Endothelial cell of umbilical vein (primary cell): Measurements from ENCODE around the gene CLNK. TPM values are rescaled to one million over a fixed set of nuclear protein-coding genes. Genes with fewer than 3 reads are reported as not detected.

Experiments used
- BruUV-seq: library from RNA; stranded (reverse); fragments of 400-500 nt; replicated peaks from 2 replicates; lab custom pipeline; 2021; lab: Mats Ljungman, UMichigan
- CTCF ChIA-PET: fragments of 300-600, 350-600 bp; sonication (Branson Sonifier 250); formaldehyde crosslinking; loops from one replicate; lab custom pipeline; 2021; ENCODE audit warnings: antibody characterized with exemption, inconsistent platforms; lab: Charles Lee
- POLR2A ChIA-PET: fragments of 300-600, 350-600 bp; sonication (Branson Sonifier 250); formaldehyde crosslinking; loops from one replicate; lab custom pipeline; 2021; ENCODE audit warnings: antibody characterized with exemption, inconsistent platforms; lab: Charles Lee
- DNase-seq: peaks from one replicate; pipeline ENCODE4 v3.0.0-alpha.2; 2011; ENCODE audit warnings: low read depth, low spot score
- FAIRE-seq: peaks from 2 replicates; lab custom pipeline; 2011; peaks lifted over from hg19 to GRCh38; lab: Jason Lieb, UNC
- H2AFZ ChIP-seq: 2 replicates; pipeline ENCODE4 v1.6.0; 2012; ENCODE audit warnings: low read depth, low read length, control low read depth, inconsistent platforms
- H3K27ac ChIP-seq: 2 replicates; pipeline ENCODE4 v1.5.1; 2011; ENCODE audit warnings: low read depth, mild to moderate bottlenecking, control low read depth, low read length, moderate library complexity; ENCODE audit not compliant: insufficient read depth
- H3K27me3 ChIP-seq, 2 experiments: 2 replicates each; pipeline versions ENCODE4 v1.6.0 to v1.6.1; 2011; ENCODE audit warnings: low read length in 2 of 2, mixed read lengths in 1 of 2; ENCODE audit not compliant: control insufficient read depth in 2 of 2, insufficient read depth in 2 of 2
- H3K36me3 ChIP-seq, 2 experiments: 2 replicates in 1 of 2; 3 replicates in 1 of 2; pipeline ENCODE4 v1.5.1; 2011; ENCODE audit warnings: low read length in 2 of 2, mild to moderate bottlenecking in 1 of 2, moderate library complexity in 1 of 2; ENCODE audit not compliant: control insufficient read depth in 2 of 2, insufficient read depth in 2 of 2; ENCODE audit errors: extremely low read depth in 1 of 2
- H3K4me1 ChIP-seq: 3 replicates; pipeline ENCODE4 v1.5.1; 2011; ENCODE audit warnings: mild to moderate bottlenecking, low read length; ENCODE audit not compliant: control insufficient read depth, insufficient read depth; ENCODE audit errors: extremely low read depth
- H3K4me2 ChIP-seq: 2 replicates; pipeline ENCODE4 v1.6.1; 2011; ENCODE audit warnings: low read length, control low read depth, mixed read lengths; ENCODE audit not compliant: insufficient read depth
- H3K4me3 ChIP-seq, 3 experiments: fragments of 200-600 bp in 1 of 3; sonication (generic), shearing (Covaris generic) in 1 of 3; replicated peaks in 1 of 3; 2 replicates each; pipeline ENCODE4 v1.5.1; 2011 to 2016; ENCODE audit warnings: control low read depth in 3 of 3, low read length in 3 of 3, mild to moderate bottlenecking in 2 of 3, inconsistent platforms in 1 of 3, low read depth in 1 of 3, moderate library complexity in 1 of 3; ENCODE audit not compliant: insufficient read depth in 1 of 3
- H3K79me2 ChIP-seq: 2 replicates; pipeline ENCODE4 v1.6.0; 2012; ENCODE audit warnings: low read length, inconsistent platforms; ENCODE audit not compliant: control insufficient read depth, insufficient read depth
- H3K9ac ChIP-seq: replicated peaks from 2 replicates; pipeline ENCODE3; 2011; ENCODE audit warnings: low read length, control low read depth; ENCODE audit not compliant: insufficient read depth; ENCODE audit errors: extremely low read depth
- H3K9me1 ChIP-seq: replicated peaks from 3 replicates; pipeline ENCODE4 v1.6.0; 2011; ENCODE audit warnings: mild to moderate bottlenecking, low read length; ENCODE audit not compliant: control insufficient read depth, insufficient read depth; ENCODE audit errors: extremely low read depth
- H3K9me3 ChIP-seq: replicated peaks from 2 replicates; pipeline ENCODE4 v1.5.1; 2012; ENCODE audit warnings: low read length, inconsistent platforms; ENCODE audit not compliant: control insufficient read depth, insufficient read depth
- H4K20me1 ChIP-seq: replicated peaks from 2 replicates; pipeline ENCODE3; 2011; ENCODE audit warnings: mild to moderate bottlenecking, low read length; ENCODE audit not compliant: control insufficient read depth, insufficient read depth; ENCODE audit errors: extremely low read depth
- CTCF ChIP-seq, 2 donors: IDR thresholded peaks; 1 replicate in 1 of 2; 2 replicates in 1 of 2; pipeline ENCODE4 v1.5.1; 2011; ENCODE audit warnings: low read length in 2 of 2, mild to moderate bottlenecking in 2 of 2, moderate library complexity in 2 of 2, control low read depth in 1 of 2, inconsistent platforms in 1 of 2, low read depth in 1 of 2; ENCODE audit not compliant: insufficient read depth in 1 of 2; ENCODE audit errors: extremely low read depth in 1 of 2
- EZH2 ChIP-seq: IDR thresholded peaks from 2 replicates; pipeline ENCODE4 v1.6.1; 2012; ENCODE audit warnings: borderline replicate concordance, low read depth, mild to moderate bottlenecking, moderate library complexity, low read length, inconsistent platforms; ENCODE audit not compliant: severe bottlenecking
- FOS ChIP-seq: IDR thresholded peaks from 2 replicates; pipeline ENCODE4 v1.6.1; 2011; ENCODE audit warnings: mild to moderate bottlenecking, low read length, moderate library complexity, borderline replicate concordance; ENCODE audit not compliant: insufficient read depth
- GATA2 ChIP-seq: IDR thresholded peaks from 2 replicates; pipeline ENCODE4 v1.7.0; 2011; ENCODE audit warnings: low read depth, mild to moderate bottlenecking, moderate library complexity, mixed read lengths, low read length; ENCODE audit not compliant: insufficient read length, insufficient read depth
- JUN ChIP-seq: IDR thresholded peaks from 2 replicates; pipeline ENCODE4 v1.6.1; 2011; ENCODE audit warnings: borderline replicate concordance, low read depth; ENCODE audit not compliant: insufficient read length, insufficient read depth
- MAX ChIP-seq: IDR thresholded peaks from 2 replicates; pipeline ENCODE4 v1.6.1; 2011; ENCODE audit not compliant: insufficient read depth, insufficient read length
- MYC ChIP-seq: IDR thresholded peaks from one replicate; pipeline ENCODE4 v1.6.1; 2011; ENCODE audit warnings: mild to moderate bottlenecking, low read depth, low read length
- POLR2A ChIP-seq: IDR thresholded peaks from 2 replicates; pipeline ENCODE4 v1.6.1; 2012; ENCODE audit warnings: low read depth, mild to moderate bottlenecking, control low read depth, low read length
- POLR2AphosphoS5 ChIP-seq: IDR thresholded peaks from 2 replicates; pipeline ENCODE4 v1.6.1; 2012; ENCODE audit warnings: low read depth, mild to moderate bottlenecking, control low read depth, low read length, moderate library complexity; ENCODE audit not compliant: insufficient read depth
- dilution Hi-C: fragments of 300-500 bp; cut with MboI; formaldehyde crosslinking; loops from one replicate; pipeline ENCODE4 v1.15.0; 2019; ENCODE audit warnings: low sequenced_read_pairs; ENCODE audit not compliant: extremely low pct_ligation_motif_present
- intact Hi-C: fragments of 100-400 bp; cut with micrococcal nuclease; formaldehyde crosslinking; loops from one replicate; pipeline ENCODE4 v1.10.0; 2022
- polyA plus RNA-seq, 4 experiments: library from polyadenylated mRNA; depleted of rRNA in 3 of 4; stranded (reverse) in 3 of 4; unstranded in 1 of 4; fragments of >200 nt; gene quantifications; 2 replicates each; pipeline versions ENCODE4 v1.2.1 to v1.2.3, GENCODE V29; 2011 to 2012; ENCODE audit warnings: missing spikeins in 1 of 4
- total RNA-seq: library from RNA; stranded (reverse); gene quantifications from 2 replicates; pipeline ENCODE4 v1.2.3, GENCODE V29; 2021

The CLNK gene
- total and polyA plus RNA-seq, 2 donors (not counting 3 experiments of a cell fraction or from before 2014, with no cell fraction given) = not detected

GRCh38 chr4:10713591-10713990 is 29.0 kb upstream of the CLNK start:
- Histone ChIP-seq H3K9ac (no peak overlapping the region), H3K27me3 (no peaks in the 10 kb centered on the region), H3K9me1 (no peaks in the 10 kb centered on the region), H3K9me3 (no peaks in the 10 kb centered on the region), H3K4me3 (no peak overlapping the region), H2AFZ (no peak overlapping the region), H3K36me3 (no peaks in the 10 kb centered on the region), H4K20me1 (no peaks in the 10 kb centered on the region), H3K4me2 (no peak overlapping the region), H3K4me1 (no peaks in the 10 kb centered on the region), H3K79me2 (no peaks in the 10 kb centered on the region), H3K27ac (no peak overlapping the region)
- FAIRE-seq (no peak), DNase-seq (no peak)
- intact Hi-C loops (no loop called here), dilution Hi-C loops (no loop called here)
- ChIA-PET POLR2A (no interaction called here), CTCF (no interaction called here)
- BruUV-seq = no TSS peak
- TF ChIP-seq GATA2 (no peak), MAX (no peak), MYC (no peak), JUN (no peak), POLR2A (no peak), EZH2 (no peak), POLR2AphosphoS5 (no peak), FOS (no peak), CTCF (IDR thresholded peaks at IDR 0.05; ENCODE audit: extremely low read depth in 1 of 2, insufficient read depth in 1 of 2, low read depth in 1 of 2, low read length in 2 of 2) (no peak)
